Transverse colon (tissue), 4 donors: ENCODE results near the gene NQO1.

Experiments
- EP300 ChIP-seq: sonication (generic); formaldehyde crosslinking; IDR thresholded peaks from one replicate; pipeline ENCODE4 v1.6.1; 2017; ENCODE audit warnings: antibody characterized with exemption, low read depth
- POLR2AphosphoS5 ChIP-seq, 3 donors: sonication (generic); formaldehyde crosslinking; IDR thresholded peaks; one replicate each; pipeline ENCODE4 v1.6.1; 2016; ENCODE audit warnings: antibody characterized with exemption in 3 of 3
- TF ChIP-seq, protein P1 (sequence below), 5 experiments: fragments of 200-600 bp in 3 of 5; fragments of 450-650 bp in 2 of 5; sonication (generic) in 3 of 5; IDR thresholded peaks; 1 replicate in 2 of 5; 2 replicates in 3 of 5; pipeline ENCODE4 v1.5.1; 2016 to 2017; ENCODE audit warnings: antibody characterized with exemption in 5 of 5, inconsistent platforms in 3 of 5, mild to moderate bottlenecking in 2 of 5, moderate library complexity in 1 of 5

DNA sequence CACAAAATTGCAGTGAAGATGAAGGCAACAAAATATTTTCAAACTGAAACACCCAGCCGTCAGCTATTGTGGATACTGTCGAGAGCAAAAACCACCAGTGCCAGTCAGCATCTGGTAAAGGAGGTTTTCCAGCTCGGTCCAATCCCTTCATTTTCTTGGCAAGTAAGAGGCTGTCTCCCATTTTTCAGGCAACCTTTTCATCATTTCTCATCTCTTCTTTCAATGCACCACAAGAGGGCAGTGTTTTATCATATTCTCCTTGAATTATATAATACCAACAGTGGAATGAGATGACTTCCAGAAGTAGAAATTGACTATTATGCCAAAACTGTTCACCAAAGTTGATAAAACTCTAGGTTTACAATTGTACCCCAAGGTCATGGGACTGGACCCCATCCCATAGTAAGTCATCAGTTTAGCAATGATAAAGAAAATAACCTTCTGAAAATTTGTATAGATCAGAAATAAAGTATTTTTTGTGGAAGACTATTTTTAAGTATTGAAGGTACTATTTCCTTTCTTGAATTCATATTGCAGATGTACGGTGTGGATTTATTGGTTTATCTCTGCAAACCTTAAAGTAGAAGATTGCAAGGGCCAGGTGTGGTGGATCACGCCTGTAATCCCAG lies 16.8 kb downstream of the NQO1 start:
- TF ChIP-seq POLR2AphosphoS5 (IDR thresholded peaks at IDR 0.05) = peak in 1 of 3 donors; percentile 42
- TF ChIP-seq, protein P1, sequence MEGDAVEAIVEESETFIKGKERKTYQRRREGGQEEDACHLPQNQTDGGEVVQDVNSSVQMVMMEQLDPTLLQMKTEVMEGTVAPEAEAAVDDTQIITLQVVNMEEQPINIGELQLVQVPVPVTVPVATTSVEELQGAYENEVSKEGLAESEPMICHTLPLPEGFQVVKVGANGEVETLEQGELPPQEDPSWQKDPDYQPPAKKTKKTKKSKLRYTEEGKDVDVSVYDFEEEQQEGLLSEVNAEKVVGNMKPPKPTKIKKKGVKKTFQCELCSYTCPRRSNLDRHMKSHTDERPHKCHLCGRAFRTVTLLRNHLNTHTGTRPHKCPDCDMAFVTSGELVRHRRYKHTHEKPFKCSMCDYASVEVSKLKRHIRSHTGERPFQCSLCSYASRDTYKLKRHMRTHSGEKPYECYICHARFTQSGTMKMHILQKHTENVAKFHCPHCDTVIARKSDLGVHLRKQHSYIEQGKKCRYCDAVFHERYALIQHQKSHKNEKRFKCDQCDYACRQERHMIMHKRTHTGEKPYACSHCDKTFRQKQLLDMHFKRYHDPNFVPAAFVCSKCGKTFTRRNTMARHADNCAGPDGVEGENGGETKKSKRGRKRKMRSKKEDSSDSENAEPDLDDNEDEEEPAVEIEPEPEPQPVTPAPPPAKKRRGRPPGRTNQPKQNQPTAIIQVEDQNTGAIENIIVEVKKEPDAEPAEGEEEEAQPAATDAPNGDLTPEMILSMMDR (IDR thresholded peaks at IDR 0.05) = peak; percentile 71 to 88 (median 73)
- no peak for TF ChIP-seq EP300
